Gastrocnemius medialis (tissue), 4 donors: ENCODE results near the gene ADIRF.
"Not testable (repeated sequence)": the region's sequence is repeated elsewhere in the genome, so short reads cannot be mapped to it uniquely, and the experiment has no call there.

Experiments used
- POLR2A ChIP-seq, 2 donors: fragments of 450-650 bp; IDR thresholded peaks; one replicate each; pipeline ENCODE4 v1.6.1; 2017; ENCODE audit warnings: antibody characterized with exemption in 2 of 2, mild to moderate bottlenecking in 2 of 2, moderate library complexity in 2 of 2
- TF ChIP-seq, protein P1 (sequence below), 5 experiments: fragments of 450-650 bp in 3 of 5; fragments of 200-600 bp in 2 of 5; sonication (generic) in 2 of 5; IDR thresholded peaks in 4 of 5; conservative IDR thresholded peaks in 1 of 5; 1 replicate in 4 of 5; 2 replicates in 1 of 5; pipeline ENCODE4 v1.5.1; 2016 to 2019; ENCODE audit warnings: antibody characterized with exemption in 5 of 5, mild to moderate bottlenecking in 3 of 5, moderate library complexity in 3 of 5

DNA sequence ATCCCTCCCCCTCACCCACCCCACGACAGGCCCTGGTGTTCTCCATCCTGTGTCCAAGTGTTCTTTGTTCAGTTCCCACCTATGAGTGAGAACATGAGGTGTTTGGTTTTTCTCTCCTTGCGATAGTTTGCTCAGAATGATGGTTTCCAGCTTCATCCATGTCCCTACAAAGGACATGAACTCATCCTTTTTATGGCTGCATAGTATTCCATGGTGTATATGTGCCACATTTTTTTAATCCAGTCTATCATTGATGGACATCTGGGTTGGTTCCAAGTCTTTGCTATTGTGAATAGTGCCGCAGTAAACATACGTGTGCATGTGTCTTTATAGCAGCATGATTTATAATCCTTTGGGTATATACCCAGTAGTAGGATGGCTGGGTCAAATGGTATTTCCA, 16.2 kb downstream of the ADIRF start:
- not testable (repeated sequence) for TF ChIP-seq POLR2A (IDR thresholded peaks at IDR 0.05)
- TF ChIP-seq, protein P1, sequence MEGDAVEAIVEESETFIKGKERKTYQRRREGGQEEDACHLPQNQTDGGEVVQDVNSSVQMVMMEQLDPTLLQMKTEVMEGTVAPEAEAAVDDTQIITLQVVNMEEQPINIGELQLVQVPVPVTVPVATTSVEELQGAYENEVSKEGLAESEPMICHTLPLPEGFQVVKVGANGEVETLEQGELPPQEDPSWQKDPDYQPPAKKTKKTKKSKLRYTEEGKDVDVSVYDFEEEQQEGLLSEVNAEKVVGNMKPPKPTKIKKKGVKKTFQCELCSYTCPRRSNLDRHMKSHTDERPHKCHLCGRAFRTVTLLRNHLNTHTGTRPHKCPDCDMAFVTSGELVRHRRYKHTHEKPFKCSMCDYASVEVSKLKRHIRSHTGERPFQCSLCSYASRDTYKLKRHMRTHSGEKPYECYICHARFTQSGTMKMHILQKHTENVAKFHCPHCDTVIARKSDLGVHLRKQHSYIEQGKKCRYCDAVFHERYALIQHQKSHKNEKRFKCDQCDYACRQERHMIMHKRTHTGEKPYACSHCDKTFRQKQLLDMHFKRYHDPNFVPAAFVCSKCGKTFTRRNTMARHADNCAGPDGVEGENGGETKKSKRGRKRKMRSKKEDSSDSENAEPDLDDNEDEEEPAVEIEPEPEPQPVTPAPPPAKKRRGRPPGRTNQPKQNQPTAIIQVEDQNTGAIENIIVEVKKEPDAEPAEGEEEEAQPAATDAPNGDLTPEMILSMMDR (IDR thresholded peaks at IDR 0.05 in 4 of 5, conservative IDR thresholded peaks at IDR 0.05 in 1 of 5): not testable (repeated sequence)
